Stimulated activated CD8-positive, alpha-beta memory T cell treated with anti-CD3 and anti-CD28 coated beads, Interleukin-7, amount 100 ng/mL, for 4 hours (primary cell): Measurements from ENCODE around the gene OSM.

Experiments
- DNase-seq, 2 donors: peaks; one replicate each; pipeline ENCODE4 v3.0.0-alpha.2; 2020; ENCODE audit warnings: low read depth in 2 of 2

The OSM gene

GRCh38 chr22:30266445-30267381 lies at the start of gene OSM:
Gene OSM, minus strand, starts transcription at chr22:30266851. Its CDS starts 52 bp downstream, at chr22:30266799.
- DNase-seq: peak; percentile 64 to 73

DNA sequence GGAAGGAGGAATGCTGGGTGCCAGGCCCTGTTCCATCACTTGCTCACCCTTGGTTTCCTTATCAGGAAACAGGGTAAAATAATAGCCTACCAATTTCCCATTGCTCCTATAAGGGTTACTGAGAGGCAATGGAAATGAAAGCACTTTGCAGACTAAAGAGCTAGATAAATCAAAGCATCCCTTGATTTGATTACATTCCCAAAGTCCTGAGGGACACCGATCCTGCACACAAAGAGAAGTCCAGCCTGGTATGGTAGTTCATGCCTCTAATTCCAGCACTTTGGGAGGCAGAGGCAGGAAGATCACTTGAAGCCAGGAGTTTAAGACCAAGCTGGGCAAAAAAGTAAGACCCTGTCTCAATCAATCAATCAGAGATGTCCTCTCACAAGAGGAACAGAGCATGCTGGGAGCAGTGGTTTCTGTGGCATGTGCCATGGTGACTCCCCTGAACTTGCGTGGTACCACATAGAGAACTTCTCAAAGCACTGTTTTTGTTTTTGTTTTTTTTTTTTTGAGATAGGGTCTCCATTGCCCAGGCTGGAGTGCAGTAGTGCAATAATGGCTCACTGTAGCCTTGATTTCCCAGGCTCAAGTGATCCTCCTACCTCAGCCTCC lies 49.4 kb upstream of the OSM start:
- DNase-seq: no peak

GRCh38 chr22:30314915-30315314 lies 48.3 kb upstream of the OSM start:
- DNase-seq: peak; percentile 29 to 42

- DNase-seq: no peak
These were observed 47.1 kb upstream of the OSM start for GRCh38 chr22:30313527-30314363.

DNA sequence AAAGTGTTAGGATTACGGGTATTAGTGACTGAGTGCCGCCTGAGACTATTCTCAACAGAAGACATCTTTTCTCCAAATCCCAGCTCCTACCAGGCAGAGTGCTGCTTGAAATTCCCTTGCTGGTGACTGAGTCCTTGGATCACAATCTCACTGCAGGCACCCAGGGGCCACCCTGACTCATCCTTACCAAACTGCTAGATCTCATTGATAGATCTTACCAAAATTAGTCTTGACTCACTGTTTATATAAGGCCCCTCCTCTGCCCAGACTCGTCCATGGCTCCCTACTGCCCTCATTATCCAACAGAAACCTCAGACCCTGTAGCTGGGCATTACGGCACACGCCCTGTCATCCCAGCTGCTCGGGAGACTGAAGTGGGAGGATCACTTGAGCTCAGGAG lies 45.4 kb upstream of the OSM start:
- no peak for DNase-seq

DNA sequence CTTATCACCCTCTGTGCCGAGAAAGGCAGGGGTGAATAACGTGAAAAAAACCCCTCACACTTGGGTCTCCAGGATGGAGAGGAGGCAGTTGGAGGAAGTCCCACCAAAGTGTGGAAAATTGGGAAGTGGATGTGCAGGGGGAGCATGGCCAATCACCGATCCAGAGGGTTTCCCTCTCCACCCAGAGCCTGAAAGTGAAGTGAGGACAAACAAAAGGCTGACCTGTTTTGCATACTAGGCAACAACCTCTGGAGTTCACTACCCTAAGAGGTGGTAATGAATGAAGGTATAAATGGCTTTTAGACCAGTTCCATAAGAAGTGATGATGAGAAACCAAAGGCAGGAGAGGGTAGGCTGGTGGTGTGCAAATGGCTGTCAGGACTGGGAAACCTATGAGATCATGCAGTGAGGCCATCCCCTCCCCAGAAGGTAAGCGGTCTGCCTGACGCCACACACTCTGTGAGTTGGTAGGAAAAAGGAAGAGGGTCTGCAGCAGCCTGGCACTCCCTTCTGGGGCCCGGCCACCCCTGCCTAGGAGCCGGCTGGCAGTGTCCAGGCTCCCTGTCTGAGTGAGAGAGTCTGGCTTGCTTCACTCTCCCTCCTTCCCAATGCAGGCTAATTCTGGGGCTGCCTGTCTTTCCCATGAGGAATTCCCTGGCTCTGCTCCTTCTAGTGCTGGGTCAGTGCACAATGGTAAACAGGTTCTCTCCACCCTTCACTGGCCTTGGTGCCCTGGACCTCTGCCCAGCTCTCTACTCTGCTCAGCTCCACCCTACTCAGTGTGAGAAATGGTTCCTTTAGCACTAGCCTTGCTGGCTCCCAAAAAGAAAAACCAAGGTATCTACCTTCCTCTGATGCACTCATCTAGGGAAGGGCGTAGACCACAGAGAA lies 44.5 kb upstream of the OSM start:
- no peak for DNase-seq

DNA sequence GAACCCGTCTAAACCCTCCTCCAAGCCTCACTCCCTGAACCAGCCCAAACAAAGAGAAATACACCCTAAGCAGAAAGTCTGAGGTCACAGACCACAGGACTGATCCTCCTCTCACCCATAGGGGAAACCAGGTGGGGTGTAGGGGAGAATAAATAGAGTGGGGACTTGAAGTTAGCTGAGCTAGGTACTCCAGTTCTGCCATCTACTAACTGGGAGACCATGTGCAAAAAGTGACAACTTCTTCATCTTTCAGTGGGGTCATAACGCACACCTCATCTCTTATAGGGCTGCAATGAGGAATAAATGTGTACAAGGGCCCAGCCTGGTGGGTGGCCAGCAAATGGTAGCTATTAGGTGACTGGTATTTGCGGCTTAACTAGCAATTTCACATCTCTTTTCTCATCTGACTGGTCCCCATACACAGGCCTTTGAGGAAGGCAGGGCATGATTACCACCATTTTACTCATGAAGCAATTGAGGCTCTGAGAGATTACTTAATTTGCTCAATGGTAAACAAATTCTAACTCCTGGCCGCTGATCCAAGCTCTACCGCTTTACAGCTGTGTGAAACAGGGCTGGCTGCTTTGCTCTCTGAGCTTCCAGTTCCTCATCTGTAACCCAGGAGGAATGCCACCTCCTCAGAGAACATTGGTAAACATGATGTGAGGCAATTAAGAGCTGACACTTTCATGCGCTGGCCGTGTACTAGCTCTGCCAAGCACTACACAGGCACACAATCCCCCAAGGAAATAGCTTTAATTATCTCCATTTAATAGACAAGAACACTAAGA lies 43.5 kb upstream of the OSM start:
- no peak for DNase-seq

GRCh38 chr22:30308518-30309230 lies 42.0 kb upstream of the OSM start:
- no peak for DNase-seq

DNA sequence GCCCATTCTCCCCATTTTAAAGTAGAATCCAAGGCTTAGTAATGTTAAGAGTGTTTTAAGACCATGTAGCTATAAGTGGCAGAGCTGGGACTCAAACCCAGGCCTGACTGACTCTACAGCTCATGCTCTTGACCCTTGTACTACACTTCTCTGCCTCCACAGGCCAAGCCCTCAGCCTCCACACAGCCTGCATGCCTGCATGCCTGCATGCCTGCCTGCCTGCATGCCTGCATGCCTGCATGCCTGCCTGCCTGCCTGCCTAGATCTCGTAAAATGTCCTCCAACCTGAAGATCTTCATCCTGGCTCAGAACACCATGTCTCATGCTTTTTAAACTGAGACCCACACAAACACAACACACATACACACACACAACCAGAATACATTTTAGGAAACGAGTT lies 41.4 kb upstream of the OSM start:
- DNase-seq: no peak

- DNase-seq: no peak
These were observed 40.5 kb upstream of the OSM start for GRCh38 chr22:30307041-30307574.

DNA sequence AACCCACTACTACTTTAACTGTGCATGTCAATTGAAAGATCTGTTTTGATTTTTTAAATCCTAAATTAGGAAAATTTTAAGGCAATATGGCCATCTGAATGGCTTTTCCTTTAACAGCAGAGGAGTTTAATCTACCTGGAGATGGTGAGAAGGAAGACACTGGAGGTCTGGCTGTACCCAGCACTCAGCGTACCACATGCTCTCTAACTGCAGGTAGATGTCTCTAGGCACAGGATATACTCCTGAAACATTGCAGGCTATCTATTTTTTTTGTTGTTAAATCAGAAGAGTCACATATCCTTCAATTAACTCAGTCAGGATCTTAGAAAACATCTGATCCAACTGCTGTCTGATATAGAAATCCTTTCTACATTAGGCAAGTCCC lies 40.0 kb upstream of the OSM start:
- no peak for DNase-seq

GRCh38 chr22:30305906-30306626 lies 39.4 kb upstream of the OSM start:
- DNase-seq: no peak

GRCh38 chr22:30305519-30305905 lies 38.9 kb upstream of the OSM start:
- no peak for DNase-seq

GRCh38 chr22:30304495-30305244 lies 38.0 kb upstream of the OSM start:
- no peak for DNase-seq

- DNase-seq: no peak
These were observed 36.1 kb upstream of the OSM start for GRCh38 chr22:30302810-30303138.

DNA sequence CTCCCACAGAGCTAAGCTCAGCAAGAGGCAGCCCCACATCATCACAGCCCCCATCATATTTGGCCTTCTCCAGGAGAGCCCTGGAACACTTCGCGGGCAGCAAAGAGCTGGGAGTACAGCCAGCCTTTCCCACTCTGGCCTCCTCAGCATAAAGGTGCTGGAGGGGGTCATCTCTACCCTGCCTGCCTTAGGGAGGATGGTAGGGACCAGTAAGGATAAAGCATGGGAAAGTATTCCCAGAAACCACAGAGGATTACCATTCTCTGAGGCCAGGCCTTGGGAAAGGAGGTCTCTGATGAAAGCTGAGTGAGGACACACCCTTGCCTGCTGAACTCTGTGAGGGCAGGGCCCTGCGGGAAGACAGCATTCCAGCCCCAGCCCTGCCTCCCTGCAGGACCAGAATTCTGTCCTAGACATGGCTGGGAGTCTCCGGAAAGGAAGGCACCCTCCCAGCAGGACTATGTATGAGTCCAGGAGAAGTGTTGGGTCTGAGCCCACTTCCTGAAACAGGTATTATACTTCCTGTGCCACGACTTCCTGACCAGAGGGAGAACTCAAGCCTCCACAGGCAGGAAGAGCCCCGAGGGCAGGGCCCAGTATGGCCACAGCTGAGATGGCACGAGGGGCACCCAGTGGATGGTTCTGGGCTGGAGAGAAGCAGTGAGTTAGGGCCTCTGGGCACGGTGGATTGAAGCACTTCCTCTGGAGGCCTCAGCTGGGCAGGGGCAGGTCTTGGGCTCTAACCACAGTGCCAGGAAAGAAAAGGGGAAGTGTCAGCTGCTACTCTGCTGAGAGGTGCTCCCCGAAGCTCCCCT lies 35.6 kb upstream of the OSM start:
- no peak for DNase-seq

- DNase-seq: no peak
These were observed 32.7 kb upstream of the OSM start for GRCh38 chr22:30299322-30299721.
